Mucosa of rectum (tissue), 2 donors: ENCODE measurements around the gene STRIP1.
A peak's percentile ranks its signal among the peaks of the same experiment; 100 is the strongest.

Experiments
- H3K27ac ChIP-seq, 2 donors: one replicate each; pipeline ENCODE4 v1.7.0; 2013; ENCODE audit warnings: inconsistent platforms in 2 of 2, low read depth in 2 of 2, low read length in 2 of 2
- H3K27me3 ChIP-seq, 2 donors: one replicate each; pipeline ENCODE4 v1.7.0; 2013; ENCODE audit warnings: low read length in 2 of 2; ENCODE audit not compliant: control insufficient read depth in 2 of 2, insufficient read depth in 2 of 2
- H3K36me3 ChIP-seq, 2 donors: one replicate each; pipeline ENCODE4 v1.7.0; 2013; ENCODE audit warnings: low read length in 2 of 2; ENCODE audit not compliant: control insufficient read depth in 2 of 2, insufficient read depth in 2 of 2
- H3K4me1 ChIP-seq, 2 donors: one replicate each; pipeline ENCODE4 v1.7.0; 2013; ENCODE audit warnings: low read length in 2 of 2, mild to moderate bottlenecking in 1 of 2; ENCODE audit not compliant: control insufficient read depth in 2 of 2, insufficient read depth in 2 of 2
- H3K4me3 ChIP-seq, 2 donors: one replicate each; pipeline ENCODE4 v1.7.0; 2013; ENCODE audit warnings: low read length in 2 of 2
- H3K9ac ChIP-seq, 2 donors: one replicate each; pipeline ENCODE4 v1.7.0; 2013; ENCODE audit warnings: low read length in 2 of 2, low read depth in 1 of 2, mild to moderate bottlenecking in 1 of 2
- H3K9me3 ChIP-seq, 2 donors: one replicate each; pipeline ENCODE4 v1.7.0; 2013; ENCODE audit warnings: low read length in 2 of 2; ENCODE audit not compliant: control insufficient read depth in 2 of 2
- donor health status: healthy.
- donor health status: Normal muscosa, but diverticular disease.

STRIP1 gene

GRCh38 chr1:110048923-110049601, 14.6 kb downstream of the STRIP1 start:
- Histone ChIP-seq H3K27me3 (no peaks in the 10 kb centered on the region), H3K4me3 (no peak overlapping the region), H3K9ac (no peak overlapping the region), H3K36me3 (peaks cover 71 to 91% of the 10 kb centered on the region in 2 donors), H3K4me1 (peaks cover 8 to 10% of the 10 kb centered on the region in 2 donors), H3K9me3 (no peaks in the 10 kb centered on the region), H3K27ac (peak overlapping the region; percentile 21 to 43)

- Histone ChIP-seq H3K9ac (no peak overlapping the region), H3K4me1 (peaks cover 8 to 12% of the 10 kb centered on the region in 2 donors), H3K27ac (peak overlapping the region in 1 of 2 donors; percentile 21), H3K36me3 (peaks cover 71 to 90% of the 10 kb centered on the region in 2 donors), H3K27me3 (no peaks in the 10 kb centered on the region), H3K9me3 (no peaks in the 10 kb centered on the region), H3K4me3 (no peak overlapping the region)
Observed at GRCh38 chr1:110049801-110050601, 15.6 kb downstream of the STRIP1 start.

GRCh38 chr1:110050602-110051261, 16.3 kb downstream of the STRIP1 start:
- Histone ChIP-seq H3K4me3 (no peak overlapping the region), H3K27me3 (no peaks in the 10 kb centered on the region), H3K36me3 (peaks cover 73 to 86% of the 10 kb centered on the region in 2 donors), H3K4me1 (peaks cover 12 to 15% of the 10 kb centered on the region in 2 donors), H3K9ac (no peak overlapping the region), H3K27ac (no peak overlapping the region), H3K9me3 (no peaks in the 10 kb centered on the region)

- H3K4me1 ChIP-seq = peaks cover 14 to 17% of the 10 kb centered on the region in 2 donors
- H3K9ac ChIP-seq = no peak overlapping the region
- no peaks in the 10 kb centered on the region for H3K27me3 ChIP-seq
- H3K9me3 ChIP-seq = no peaks in the 10 kb centered on the region
- H3K27ac ChIP-seq = no peak overlapping the region
- peaks cover 76 to 87% of the 10 kb centered on the region in 2 donors for H3K36me3 ChIP-seq
- H3K4me3 ChIP-seq = no peak overlapping the region
Observed at GRCh38 chr1:110051262-110051648, 16.8 kb downstream of the STRIP1 start.

GRCh38 chr1:110053552-110054428, 19.4 kb downstream of the STRIP1 start:
- Histone ChIP-seq H3K36me3 (peaks cover 73 to 75% of the 10 kb centered on the region in 2 donors), H3K4me3 (no peak overlapping the region), H3K9ac (no peak overlapping the region), H3K9me3 (no peaks in the 10 kb centered on the region), H3K4me1 (peaks cover 23 to 32% of the 10 kb centered on the region in 2 donors), H3K27me3 (no peaks in the 10 kb centered on the region), H3K27ac (no peak overlapping the region)

GRCh38 chr1:110055493-110056284, 21.3 kb downstream of the STRIP1 start:
- peaks cover 13 to 24% of the 10 kb centered on the region in 2 donors for H3K4me1 ChIP-seq
- H3K27me3 ChIP-seq = no peaks in the 10 kb centered on the region
- no peaks in the 10 kb centered on the region for H3K9me3 ChIP-seq
- H3K36me3 ChIP-seq = peaks cover 57 to 58% of the 10 kb centered on the region in 2 donors
- no peak overlapping the region for H3K9ac ChIP-seq
- peak overlapping the region in 1 of 2 donors; percentile 0 for H3K27ac ChIP-seq
- no peak overlapping the region for H3K4me3 ChIP-seq

GRCh38 chr1:110056285-110056683, 21.9 kb downstream of the STRIP1 start:
- peaks cover 51 to 52% of the 10 kb centered on the region in 2 donors for H3K36me3 ChIP-seq
- peaks cover 13 to 24% of the 10 kb centered on the region in 2 donors for H3K4me1 ChIP-seq
- H3K9me3 ChIP-seq = no peaks in the 10 kb centered on the region
- H3K27ac ChIP-seq = peak overlapping the region; percentile 34 to 54
- no peak overlapping the region for H3K4me3 ChIP-seq
- H3K27me3 ChIP-seq = no peaks in the 10 kb centered on the region
- H3K9ac ChIP-seq = no peak overlapping the region

GRCh38 chr1:110056776-110057175, 22.4 kb downstream of the STRIP1 start:
- H3K9ac ChIP-seq = no peak overlapping the region
- peaks cover 13 to 24% of the 10 kb centered on the region in 2 donors for H3K4me1 ChIP-seq
- no peak overlapping the region for H3K4me3 ChIP-seq
- peaks cover 47% of the 10 kb centered on the region in 2 donors for H3K36me3 ChIP-seq
- H3K27me3 ChIP-seq = no peaks in the 10 kb centered on the region
- peak overlapping the region; percentile 34 to 54 for H3K27ac ChIP-seq
- no peaks in the 10 kb centered on the region for H3K9me3 ChIP-seq

GRCh38 chr1:110057963-110058518, 23.6 kb downstream of the STRIP1 start:
- H3K27me3 ChIP-seq = no peaks in the 10 kb centered on the region
- no peak overlapping the region for H3K27ac ChIP-seq
- H3K4me1 ChIP-seq = peaks cover 13 to 24% of the 10 kb centered on the region in 2 donors
- H3K36me3 ChIP-seq = peaks cover 37 to 42% of the 10 kb centered on the region in 2 donors
- H3K4me3 ChIP-seq = no peak overlapping the region
- no peaks in the 10 kb centered on the region for H3K9me3 ChIP-seq
- no peak overlapping the region for H3K9ac ChIP-seq
